Activated CD8-positive, alpha-beta memory T cell treated with anti-CD3 and anti-CD28 coated beads, Interleukin-2, amount 10 ng/mL, durations not matched to agents 7 days and 5 days (primary cell): ENCODE results near the gene DLG2. TPM values are rescaled to one million over a fixed set of nuclear protein-coding genes. Genes with fewer than 3 reads are reported as not detected.

Experiments used
- ATAC-seq: fragments of 150-1000 bp; cut with Tn5 transposase; one replicate; pipeline ENCODE4 v1.10.0; 2021; ENCODE audit warnings: moderate library complexity
- CTCF ChIA-PET: fragments of 350-600 bp; sonication (Branson Sonifier 250); formaldehyde crosslinking; loops from one replicate; lab custom pipeline; 2021; ENCODE audit warnings: antibody characterized with exemption; lab: Charles Lee
- DNase-seq: peaks from one replicate; pipeline ENCODE4 v3.0.0-alpha.2; 2020
- H3K27ac Mint-ChIP-seq: one replicate; pipeline ENCODE4 v1.8.0; 2021; ENCODE audit warnings: mild to moderate bottlenecking, mixed read lengths
- H3K27me3 Mint-ChIP-seq: one replicate; pipeline ENCODE4 v1.8.0; 2021; ENCODE audit warnings: mixed read lengths
- H3K36me3 Mint-ChIP-seq: one replicate; pipeline ENCODE4 v1.8.0; 2021; ENCODE audit warnings: mild to moderate bottlenecking, mixed read lengths
- H3K4me1 Mint-ChIP-seq: one replicate; pipeline ENCODE4 v1.8.0; 2021; ENCODE audit warnings: mixed read lengths
- H3K4me3 Mint-ChIP-seq: one replicate; pipeline ENCODE4 v1.8.0; 2021; ENCODE audit warnings: mild to moderate bottlenecking, moderate library complexity, mixed read lengths
- H3K9me3 Mint-ChIP-seq: one replicate; pipeline ENCODE4 v1.8.0; 2022; ENCODE audit warnings: low read depth, mixed read lengths
- total RNA-seq, 2 experiments: library from RNA; stranded (reverse); gene quantifications; one replicate each; pipeline ENCODE4 v1.2.3, GENCODE V29; 2021

The DLG2 gene
- total RNA-seq, 2 experiments from 2014 or later, result 1.4 to 2.1 TPM

GRCh38 chr11:83533166-83533565 lies 2094.0 kb downstream of the DLG2 start:
- H3K27ac Mint-ChIP-seq, result no peak overlapping the region
- ATAC-seq, result no peak
- no peaks in the 10 kb centered on the region for H3K27me3 Mint-ChIP-seq
- DNase-seq, result no peak
- H3K9me3 Mint-ChIP-seq, result no peaks in the 10 kb centered on the region
- CTCF ChIA-PET, result no interaction called here
- no peaks in the 10 kb centered on the region for H3K36me3 Mint-ChIP-seq
- H3K4me1 Mint-ChIP-seq, result no peaks in the 10 kb centered on the region
- no peak overlapping the region for H3K4me3 Mint-ChIP-seq

GRCh38 chr11:83528877-83529276 lies 2098.3 kb downstream of the DLG2 start:
- Mint-ChIP-seq H3K9me3 (no peaks in the 10 kb centered on the region), H3K4me3 (no peak overlapping the region), H3K36me3 (no peaks in the 10 kb centered on the region), H3K4me1 (no peaks in the 10 kb centered on the region), H3K27ac (no peak overlapping the region), H3K27me3 (no peaks in the 10 kb centered on the region)
- ATAC-seq (no peak), DNase-seq (no peak)
- CTCF ChIA-PET, result no interaction called here

- Mint-ChIP-seq H3K27me3 (no peaks in the 10 kb centered on the region), H3K36me3 (no peaks in the 10 kb centered on the region), H3K4me1 (no peaks in the 10 kb centered on the region), H3K4me3 (no peak overlapping the region), H3K9me3 (no peaks in the 10 kb centered on the region), H3K27ac (no peak overlapping the region)
- no peak for ATAC-seq
- DNase-seq, result no peak
- CTCF ChIA-PET, result no interaction called here
Observed at GRCh38 chr11:83528225-83528624, 2098.9 kb downstream of the DLG2 start.

GRCh38 chr11:83523676-83524075 lies 2103.5 kb downstream of the DLG2 start:
- DNase-seq (no peak), ATAC-seq (no peak)
- H3K36me3 Mint-ChIP-seq, result no peaks in the 10 kb centered on the region
- H3K27ac Mint-ChIP-seq, result no peak overlapping the region
- peaks cover 2% of the 10 kb centered on the region for H3K4me1 Mint-ChIP-seq
- no peaks in the 10 kb centered on the region for H3K27me3 Mint-ChIP-seq
- H3K9me3 Mint-ChIP-seq, result no peaks in the 10 kb centered on the region
- CTCF ChIA-PET, result no interaction called here
- no peak overlapping the region for H3K4me3 Mint-ChIP-seq

GRCh38 chr11:83522911-83523310 lies 2104.2 kb downstream of the DLG2 start:
- Mint-ChIP-seq H3K36me3 (no peaks in the 10 kb centered on the region), H3K27ac (no peak overlapping the region), H3K4me1 (peaks cover 2% of the 10 kb centered on the region), H3K4me3 (no peak overlapping the region), H3K27me3 (no peaks in the 10 kb centered on the region), H3K9me3 (no peaks in the 10 kb centered on the region)
- DNase-seq, result no peak
- ATAC-seq, result no peak
- CTCF ChIA-PET, result no interaction called here

- CTCF ChIA-PET, result interaction anchor here (0.5 kb wide), 1 partner anchor 207 kb away, joined by 4 read pairs; no protein-coding TSS in a partner anchor
- no peak overlapping the region for H3K27ac Mint-ChIP-seq
- DNase-seq, result no peak
- peaks cover 2% of the 10 kb centered on the region for H3K4me1 Mint-ChIP-seq
- no peaks in the 10 kb centered on the region for H3K36me3 Mint-ChIP-seq
- no peak overlapping the region for H3K4me3 Mint-ChIP-seq
- no peak for ATAC-seq
- no peaks in the 10 kb centered on the region for H3K9me3 Mint-ChIP-seq
- H3K27me3 Mint-ChIP-seq, result no peaks in the 10 kb centered on the region
Observed at GRCh38 chr11:83521647-83522596, 2105.2 kb downstream of the DLG2 start.

- CTCF ChIA-PET, result no interaction called here
- H3K27me3 Mint-ChIP-seq, result no peaks in the 10 kb centered on the region
- no peaks in the 10 kb centered on the region for H3K36me3 Mint-ChIP-seq
- H3K27ac Mint-ChIP-seq, result no peak overlapping the region
- no peaks in the 10 kb centered on the region for H3K9me3 Mint-ChIP-seq
- H3K4me3 Mint-ChIP-seq, result no peak overlapping the region
- DNase-seq, result no peak
- H3K4me1 Mint-ChIP-seq, result peaks cover 2% of the 10 kb centered on the region
- no peak for ATAC-seq
Observed at GRCh38 chr11:83520849-83521248, 2106.3 kb downstream of the DLG2 start.

GRCh38 chr11:83511646-83512045 lies 2115.5 kb downstream of the DLG2 start:
- CTCF ChIA-PET, result no interaction called here
- no peaks in the 10 kb centered on the region for H3K4me1 Mint-ChIP-seq
- no peaks in the 10 kb centered on the region for H3K36me3 Mint-ChIP-seq
- H3K27ac Mint-ChIP-seq, result no peak overlapping the region
- DNase-seq (no peak), ATAC-seq (no peak)
- H3K9me3 Mint-ChIP-seq, result no peaks in the 10 kb centered on the region
- H3K27me3 Mint-ChIP-seq, result no peaks in the 10 kb centered on the region
- H3K4me3 Mint-ChIP-seq, result no peak overlapping the region

GRCh38 chr11:83510530-83511460 lies 2116.3 kb downstream of the DLG2 start:
- Mint-ChIP-seq H3K4me3 (no peak overlapping the region), H3K4me1 (no peaks in the 10 kb centered on the region), H3K27ac (no peak overlapping the region), H3K9me3 (no peaks in the 10 kb centered on the region), H3K27me3 (no peaks in the 10 kb centered on the region), H3K36me3 (no peaks in the 10 kb centered on the region)
- ATAC-seq (no peak), DNase-seq (no peak)
- CTCF ChIA-PET, result no interaction called here

- H3K27me3 Mint-ChIP-seq, result no peaks in the 10 kb centered on the region
- H3K36me3 Mint-ChIP-seq, result no peaks in the 10 kb centered on the region
- H3K27ac Mint-ChIP-seq, result no peak overlapping the region
- H3K9me3 Mint-ChIP-seq, result no peaks in the 10 kb centered on the region
- DNase-seq (no peak), ATAC-seq (no peak)
- no peaks in the 10 kb centered on the region for H3K4me1 Mint-ChIP-seq
- H3K4me3 Mint-ChIP-seq, result no peak overlapping the region
- CTCF ChIA-PET, result no interaction called here
Observed at GRCh38 chr11:83508804-83509203, 2118.3 kb downstream of the DLG2 start.

GRCh38 chr11:83502041-83502440 lies 2125.1 kb downstream of the DLG2 start:
- Mint-ChIP-seq H3K27me3 (no peaks in the 10 kb centered on the region), H3K4me3 (no peak overlapping the region), H3K27ac (no peak overlapping the region), H3K9me3 (no peaks in the 10 kb centered on the region), H3K36me3 (no peaks in the 10 kb centered on the region), H3K4me1 (no peaks in the 10 kb centered on the region)
- ATAC-seq (no peak), DNase-seq (no peak)
- CTCF ChIA-PET, result no interaction called here

- no peak for ATAC-seq
- no peak for DNase-seq
- Mint-ChIP-seq H3K36me3 (no peaks in the 10 kb centered on the region), H3K27me3 (peaks cover 8% of the 10 kb centered on the region), H3K27ac (no peak overlapping the region), H3K4me3 (no peak overlapping the region), H3K4me1 (no peaks in the 10 kb centered on the region), H3K9me3 (no peaks in the 10 kb centered on the region)
- CTCF ChIA-PET, result no interaction called here
Observed at GRCh38 chr11:83493917-83494316, 2133.2 kb downstream of the DLG2 start.

- Mint-ChIP-seq H3K27me3 (peaks cover 11% of the 10 kb centered on the region), H3K9me3 (no peaks in the 10 kb centered on the region), H3K4me1 (no peaks in the 10 kb centered on the region), H3K27ac (no peak overlapping the region), H3K36me3 (no peaks in the 10 kb centered on the region), H3K4me3 (no peak overlapping the region)
- ATAC-seq, result no peak
- CTCF ChIA-PET, result no interaction called here
- no peak for DNase-seq
Observed at GRCh38 chr11:83493034-83493433, 2134.1 kb downstream of the DLG2 start.
